Measurements from ENCODE around the gene MAS1. TPM values are rescaled to one million over a fixed set of nuclear protein-coding genes. Genes with fewer than 3 reads are reported as not detected.
A peak's percentile ranks its signal among the peaks of the same experiment; 100 is the strongest.

MAS1 gene
- total and polyA plus RNA-seq, 9 donors, result 0.04 to 0.38 (median 0.10) TPM; not detected in 1

DNA sequence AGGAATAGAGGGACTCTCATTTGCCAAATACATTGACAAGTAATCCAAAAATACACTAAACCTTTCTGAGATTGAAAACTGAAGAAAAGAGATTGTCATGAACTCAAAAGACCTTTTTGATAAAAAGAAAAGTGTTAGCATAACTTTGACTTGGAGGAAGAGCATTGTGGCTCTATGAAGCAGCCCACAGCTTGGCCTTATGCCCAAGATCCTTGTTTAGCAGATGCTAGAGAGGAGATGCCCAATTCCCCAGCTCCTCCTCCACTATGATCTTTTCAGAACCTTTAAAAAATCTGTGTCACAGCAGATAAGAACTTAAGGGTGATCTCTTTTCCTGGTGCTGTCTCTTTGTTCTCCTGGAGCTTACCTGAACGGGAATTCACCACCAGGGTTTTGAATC is 42.3 kb downstream of the MAS1 start:
- TF ChIP-seq EP300 (IDR thresholded peaks at IDR 0.05), result no peak
- TF ChIP-seq POLR2A (IDR thresholded peaks at IDR 0.05), result no peak
- TF ChIP-seq, protein P1, sequence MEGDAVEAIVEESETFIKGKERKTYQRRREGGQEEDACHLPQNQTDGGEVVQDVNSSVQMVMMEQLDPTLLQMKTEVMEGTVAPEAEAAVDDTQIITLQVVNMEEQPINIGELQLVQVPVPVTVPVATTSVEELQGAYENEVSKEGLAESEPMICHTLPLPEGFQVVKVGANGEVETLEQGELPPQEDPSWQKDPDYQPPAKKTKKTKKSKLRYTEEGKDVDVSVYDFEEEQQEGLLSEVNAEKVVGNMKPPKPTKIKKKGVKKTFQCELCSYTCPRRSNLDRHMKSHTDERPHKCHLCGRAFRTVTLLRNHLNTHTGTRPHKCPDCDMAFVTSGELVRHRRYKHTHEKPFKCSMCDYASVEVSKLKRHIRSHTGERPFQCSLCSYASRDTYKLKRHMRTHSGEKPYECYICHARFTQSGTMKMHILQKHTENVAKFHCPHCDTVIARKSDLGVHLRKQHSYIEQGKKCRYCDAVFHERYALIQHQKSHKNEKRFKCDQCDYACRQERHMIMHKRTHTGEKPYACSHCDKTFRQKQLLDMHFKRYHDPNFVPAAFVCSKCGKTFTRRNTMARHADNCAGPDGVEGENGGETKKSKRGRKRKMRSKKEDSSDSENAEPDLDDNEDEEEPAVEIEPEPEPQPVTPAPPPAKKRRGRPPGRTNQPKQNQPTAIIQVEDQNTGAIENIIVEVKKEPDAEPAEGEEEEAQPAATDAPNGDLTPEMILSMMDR (IDR thresholded peaks at IDR 0.05), result no peak
- Histone ChIP-seq H3K27me3 (no peaks in the 10 kb centered on the region), H3K36me3 (no peaks in the 10 kb centered on the region), H3K9me3 (no peaks in the 10 kb centered on the region), H3K27ac (no peak overlapping the region), H3K4me1 (ENCODE audit: insufficient read depth) (peaks cover 10% of the 10 kb centered on the region), H3K4me3 (no peak overlapping the region)
- intact Hi-C loops (cut with DNase I), result no loop called here
- peak in 1 of 5 donors; percentile 35 for DNase-seq
- 91 to 97% (median 93%) methylated on average over 1 of the region's 1 CpG for WGBS, 3 donors

DNA sequence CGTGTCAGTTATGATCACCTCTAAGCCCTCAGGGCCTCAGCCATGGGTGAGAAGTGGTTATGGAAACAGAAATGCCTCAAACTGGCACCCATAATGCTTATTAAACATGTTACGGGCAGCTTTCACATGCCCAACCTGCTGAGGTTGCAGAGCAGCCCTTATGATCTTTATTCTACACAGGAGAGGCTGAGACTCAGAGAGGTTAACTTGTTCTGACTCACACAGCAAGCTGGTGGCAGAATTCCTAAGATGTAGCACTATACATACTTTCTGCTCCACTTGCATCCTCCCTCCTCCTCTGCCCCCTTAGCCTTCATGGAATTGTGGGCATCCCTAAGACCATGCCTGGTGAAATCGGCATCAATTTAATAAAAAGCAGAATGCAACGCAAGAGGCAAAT is 43.4 kb downstream of the MAS1 start:
- H3K36me3 ChIP-seq, result no peaks in the 10 kb centered on the region
- DNase-seq, result no peak
- H3K4me3 ChIP-seq, result no peak overlapping the region
- no peaks in the 10 kb centered on the region for H3K27me3 ChIP-seq
- peaks cover 10% of the 10 kb centered on the region for H3K4me1 ChIP-seq (ENCODE audit: insufficient read depth)
- no peak for TF ChIP-seq EP300 (IDR thresholded peaks at IDR 0.05)
- no peak for TF ChIP-seq POLR2A (IDR thresholded peaks at IDR 0.05)
- TF ChIP-seq, protein P1 (IDR thresholded peaks at IDR 0.05), result no peak
- intact Hi-C loops (cut with DNase I), result no loop called here
- no peak overlapping the region for H3K27ac ChIP-seq
- no peaks in the 10 kb centered on the region for H3K9me3 ChIP-seq
- 88 to 93% (median 92%) methylated on average over 4 of the region's 4 CpGs for WGBS, 3 donors

DNA sequence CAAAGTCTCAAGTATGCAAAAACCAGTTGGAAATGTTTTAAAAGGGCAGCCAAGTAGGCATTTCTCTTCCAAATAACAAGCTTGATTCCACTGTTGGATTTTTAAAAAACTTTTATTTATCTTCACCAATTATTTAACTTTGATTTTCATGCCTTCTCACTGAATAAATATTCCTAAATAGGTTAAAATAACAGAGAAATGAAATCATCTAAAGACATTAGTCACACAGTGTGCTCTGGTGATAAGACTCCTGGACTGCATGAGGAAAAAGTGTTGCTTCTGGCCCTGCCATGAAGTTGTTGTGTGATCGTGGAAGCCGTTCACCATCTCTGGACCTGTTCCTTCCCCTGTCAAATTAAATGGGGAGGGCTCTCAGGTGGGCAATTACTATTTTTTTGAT is 44.3 kb downstream of the MAS1 start:
- no peaks in the 10 kb centered on the region for H3K27me3 ChIP-seq
- DNase-seq, result no peak
- no peaks in the 10 kb centered on the region for H3K9me3 ChIP-seq
- WGBS, 3 donors, result 6 to 14% (median 11%) methylated on average over 2 of the region's 2 CpGs
- intact Hi-C loops (cut with DNase I), result no loop called here
- no peak for TF ChIP-seq POLR2A (IDR thresholded peaks at IDR 0.05)
- TF ChIP-seq, protein P1 (IDR thresholded peaks at IDR 0.05), result no peak
- no peak for TF ChIP-seq EP300 (IDR thresholded peaks at IDR 0.05)
- no peak overlapping the region for H3K4me3 ChIP-seq
- no peak overlapping the region for H3K27ac ChIP-seq
- no peaks in the 10 kb centered on the region for H3K36me3 ChIP-seq
- peaks cover 10% of the 10 kb centered on the region for H3K4me1 ChIP-seq (ENCODE audit: insufficient read depth)

DNA sequence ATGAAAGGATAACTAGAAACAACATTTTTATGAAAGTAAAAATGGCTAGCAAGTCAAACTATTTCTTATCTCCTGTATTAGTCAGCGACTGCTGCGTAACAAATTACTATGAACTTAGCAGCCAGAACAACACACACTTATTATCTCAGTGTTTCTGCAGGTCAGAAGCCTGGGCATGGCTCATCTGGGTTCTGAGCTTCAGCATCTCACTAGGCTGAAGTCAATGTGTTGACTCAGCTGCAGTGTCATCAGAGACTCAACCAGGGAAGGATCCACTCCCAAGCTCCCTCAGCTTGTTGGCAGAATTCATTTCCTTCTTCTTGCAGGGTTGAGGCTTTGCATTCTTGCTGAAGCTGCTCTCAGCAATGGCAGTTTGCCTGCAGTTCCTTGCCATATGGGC is 44.8 kb downstream of the MAS1 start:
- no peaks in the 10 kb centered on the region for H3K36me3 ChIP-seq
- intact Hi-C loops (cut with DNase I), result no loop called here
- H3K9me3 ChIP-seq, result no peaks in the 10 kb centered on the region
- peaks cover 10% of the 10 kb centered on the region for H3K4me1 ChIP-seq (ENCODE audit: insufficient read depth)
- no peak for DNase-seq
- TF ChIP-seq EP300 (IDR thresholded peaks at IDR 0.05) (no peak), POLR2A (IDR thresholded peaks at IDR 0.05) (no peak)
- TF ChIP-seq, protein P1 (IDR thresholded peaks at IDR 0.05), result no peak
- WGBS, 3 donors, result 73 to 84% (median 73%) methylated on average over 2 of the region's 2 CpGs
- no peak overlapping the region for H3K4me3 ChIP-seq
- no peaks in the 10 kb centered on the region for H3K27me3 ChIP-seq
- no peak overlapping the region for H3K27ac ChIP-seq

All from ovary (tissue), 9 donors.